ENCODE results near the gene TRAPPC3L.

The TRAPPC3L gene

GRCh38 chr6:116491610-116492330 is 53.7 kb downstream of the TRAPPC3L start:
- no peaks in the 10 kb centered on the region for H3K27me3 ChIP-seq (ENCODE audit: low read depth, low read length)
- no peaks in the 10 kb centered on the region for H3K4me1 ChIP-seq (ENCODE audit: control insufficient read depth in 1 of 2, insufficient read depth in 2 of 2, low read length in 2 of 2)
- H3K9me3 ChIP-seq (ENCODE audit: control insufficient read depth in 1 of 2, low read length in 2 of 2) = no peaks in the 10 kb centered on the region
- no peaks in the 10 kb centered on the region for H3K36me3 ChIP-seq (ENCODE audit: control insufficient read depth in 1 of 2, insufficient read depth in 2 of 2, low read length in 2 of 2)
- no peak overlapping the region for H3K4me3 ChIP-seq (ENCODE audit: low read depth in 1 of 2, low read length in 2 of 2)
- no peak overlapping the region for H3K27ac ChIP-seq (ENCODE audit: low read length)

GRCh38 chr6:116485559-116486184 is 59.8 kb downstream of the TRAPPC3L start:
- Histone ChIP-seq H3K27me3 (ENCODE audit: low read depth, low read length) (no peaks in the 10 kb centered on the region), H3K36me3 (ENCODE audit: control insufficient read depth in 1 of 2, insufficient read depth in 2 of 2, low read length in 2 of 2) (no peaks in the 10 kb centered on the region), H3K4me3 (ENCODE audit: low read depth in 1 of 2, low read length in 2 of 2) (no peak overlapping the region), H3K4me1 (ENCODE audit: control insufficient read depth in 1 of 2, insufficient read depth in 2 of 2, low read length in 2 of 2) (no peaks in the 10 kb centered on the region), H3K9me3 (ENCODE audit: control insufficient read depth in 1 of 2, low read length in 2 of 2) (no peaks in the 10 kb centered on the region), H3K27ac (ENCODE audit: low read length) (no peak overlapping the region)

- no peaks in the 10 kb centered on the region for H3K4me1 ChIP-seq (ENCODE audit: control insufficient read depth in 1 of 2, insufficient read depth in 2 of 2, low read length in 2 of 2)
- no peak overlapping the region for H3K4me3 ChIP-seq (ENCODE audit: low read depth in 1 of 2, low read length in 2 of 2)
- no peaks in the 10 kb centered on the region for H3K27me3 ChIP-seq (ENCODE audit: low read depth, low read length)
- no peaks in the 10 kb centered on the region for H3K36me3 ChIP-seq (ENCODE audit: control insufficient read depth in 1 of 2, insufficient read depth in 2 of 2, low read length in 2 of 2)
- H3K27ac ChIP-seq (ENCODE audit: low read length) = no peak overlapping the region
- H3K9me3 ChIP-seq (ENCODE audit: control insufficient read depth in 1 of 2, low read length in 2 of 2) = no peaks in the 10 kb centered on the region
Observed at GRCh38 chr6:116483616-116484015, 61.9 kb downstream of the TRAPPC3L start.

GRCh38 chr6:116482780-116483179 is 62.7 kb downstream of the TRAPPC3L start:
- Histone ChIP-seq H3K36me3 (ENCODE audit: control insufficient read depth in 1 of 2, insufficient read depth in 2 of 2, low read length in 2 of 2) (no peaks in the 10 kb centered on the region), H3K4me1 (ENCODE audit: control insufficient read depth in 1 of 2, insufficient read depth in 2 of 2, low read length in 2 of 2) (no peaks in the 10 kb centered on the region), H3K27me3 (ENCODE audit: low read depth, low read length) (no peaks in the 10 kb centered on the region), H3K27ac (ENCODE audit: low read length) (no peak overlapping the region), H3K9me3 (ENCODE audit: control insufficient read depth in 1 of 2, low read length in 2 of 2) (no peaks in the 10 kb centered on the region), H3K4me3 (ENCODE audit: low read depth in 1 of 2, low read length in 2 of 2) (no peak overlapping the region)

GRCh38 chr6:116476002-116476678 is 69.3 kb downstream of the TRAPPC3L start:
- Histone ChIP-seq H3K4me1 (ENCODE audit: control insufficient read depth in 1 of 2, insufficient read depth in 2 of 2, low read length in 2 of 2) (no peaks in the 10 kb centered on the region), H3K27ac (ENCODE audit: low read length) (no peak overlapping the region), H3K27me3 (ENCODE audit: low read depth, low read length) (no peaks in the 10 kb centered on the region), H3K4me3 (ENCODE audit: low read depth in 1 of 2, low read length in 2 of 2) (no peak overlapping the region), H3K9me3 (ENCODE audit: control insufficient read depth in 1 of 2, low read length in 2 of 2) (no peaks in the 10 kb centered on the region), H3K36me3 (ENCODE audit: control insufficient read depth in 1 of 2, insufficient read depth in 2 of 2, low read length in 2 of 2) (no peaks in the 10 kb centered on the region)

- no peak overlapping the region for H3K4me3 ChIP-seq (ENCODE audit: low read depth in 1 of 2, low read length in 2 of 2)
- H3K36me3 ChIP-seq (ENCODE audit: control insufficient read depth in 1 of 2, insufficient read depth in 2 of 2, low read length in 2 of 2) = no peaks in the 10 kb centered on the region
- H3K4me1 ChIP-seq (ENCODE audit: control insufficient read depth in 1 of 2, insufficient read depth in 2 of 2, low read length in 2 of 2) = no peaks in the 10 kb centered on the region
- no peaks in the 10 kb centered on the region for H3K9me3 ChIP-seq (ENCODE audit: control insufficient read depth in 1 of 2, low read length in 2 of 2)
- H3K27me3 ChIP-seq (ENCODE audit: low read depth, low read length) = no peaks in the 10 kb centered on the region
- no peak overlapping the region for H3K27ac ChIP-seq (ENCODE audit: low read length)
Observed at GRCh38 chr6:116475141-116475540, 70.3 kb downstream of the TRAPPC3L start.

- Histone ChIP-seq H3K27ac (ENCODE audit: low read length) (no peak overlapping the region), H3K9me3 (ENCODE audit: control insufficient read depth in 1 of 2, low read length in 2 of 2) (no peaks in the 10 kb centered on the region), H3K4me3 (ENCODE audit: low read depth in 1 of 2, low read length in 2 of 2) (no peak overlapping the region), H3K36me3 (ENCODE audit: control insufficient read depth in 1 of 2, insufficient read depth in 2 of 2, low read length in 2 of 2) (no peaks in the 10 kb centered on the region), H3K27me3 (ENCODE audit: low read depth, low read length) (no peaks in the 10 kb centered on the region), H3K4me1 (ENCODE audit: control insufficient read depth in 1 of 2, insufficient read depth in 2 of 2, low read length in 2 of 2) (no peaks in the 10 kb centered on the region)
Observed at GRCh38 chr6:116472706-116473105, 72.8 kb downstream of the TRAPPC3L start.

- Histone ChIP-seq H3K27me3 (ENCODE audit: low read depth, low read length) (no peaks in the 10 kb centered on the region), H3K9me3 (ENCODE audit: control insufficient read depth in 1 of 2, low read length in 2 of 2) (no peaks in the 10 kb centered on the region), H3K4me1 (ENCODE audit: control insufficient read depth in 1 of 2, insufficient read depth in 2 of 2, low read length in 2 of 2) (no peaks in the 10 kb centered on the region), H3K36me3 (ENCODE audit: control insufficient read depth in 1 of 2, insufficient read depth in 2 of 2, low read length in 2 of 2) (no peaks in the 10 kb centered on the region), H3K27ac (ENCODE audit: low read length) (no peak overlapping the region), H3K4me3 (ENCODE audit: low read depth in 1 of 2, low read length in 2 of 2) (no peak overlapping the region)
Observed at GRCh38 chr6:116471531-116471930, 74.0 kb downstream of the TRAPPC3L start.

- Histone ChIP-seq H3K4me1 (ENCODE audit: control insufficient read depth in 1 of 2, insufficient read depth in 2 of 2, low read length in 2 of 2) (no peaks in the 10 kb centered on the region), H3K27ac (ENCODE audit: low read length) (no peak overlapping the region), H3K36me3 (ENCODE audit: control insufficient read depth in 1 of 2, insufficient read depth in 2 of 2, low read length in 2 of 2) (no peaks in the 10 kb centered on the region)
Observed at GRCh38 chr6:116468293-116468692, 77.2 kb downstream of the TRAPPC3L start.

GRCh38 chr6:116467514-116467913 is 78.0 kb downstream of the TRAPPC3L start:
- Histone ChIP-seq H3K4me1 (ENCODE audit: control insufficient read depth in 1 of 2, insufficient read depth in 2 of 2, low read length in 2 of 2) (no peaks in the 10 kb centered on the region), H3K36me3 (ENCODE audit: control insufficient read depth in 1 of 2, insufficient read depth in 2 of 2, low read length in 2 of 2) (no peaks in the 10 kb centered on the region), H3K27ac (ENCODE audit: low read length) (no peak overlapping the region)

More at GRCh38 chr6:116468293-116468692, 77.2 kb downstream of the TRAPPC3L start:
- H3K4me3 ChIP-seq (ENCODE audit: low read depth in 1 of 2, low read length in 2 of 2) = no peak overlapping the region
- H3K9me3 ChIP-seq (ENCODE audit: control insufficient read depth in 1 of 2, low read length in 2 of 2) = no peaks in the 10 kb centered on the region
- no peaks in the 10 kb centered on the region for H3K27me3 ChIP-seq (ENCODE audit: low read depth, low read length)

GRCh38 chr6:116467096-116467495 is 78.4 kb downstream of the TRAPPC3L start:
- no peaks in the 10 kb centered on the region for H3K36me3 ChIP-seq (ENCODE audit: control insufficient read depth in 1 of 2, insufficient read depth in 2 of 2, low read length in 2 of 2)
- no peaks in the 10 kb centered on the region for H3K4me1 ChIP-seq (ENCODE audit: control insufficient read depth in 1 of 2, insufficient read depth in 2 of 2, low read length in 2 of 2)
- no peaks in the 10 kb centered on the region for H3K9me3 ChIP-seq (ENCODE audit: control insufficient read depth in 1 of 2, low read length in 2 of 2)
- H3K27ac ChIP-seq (ENCODE audit: low read length) = no peak overlapping the region
- H3K4me3 ChIP-seq (ENCODE audit: low read depth in 1 of 2, low read length in 2 of 2) = no peak overlapping the region
- no peaks in the 10 kb centered on the region for H3K27me3 ChIP-seq (ENCODE audit: low read depth, low read length)

More at GRCh38 chr6:116467514-116467913, 78.0 kb downstream of the TRAPPC3L start:
- Histone ChIP-seq H3K9me3 (ENCODE audit: control insufficient read depth in 1 of 2, low read length in 2 of 2) (no peaks in the 10 kb centered on the region), H3K4me3 (ENCODE audit: low read depth in 1 of 2, low read length in 2 of 2) (no peak overlapping the region), H3K27me3 (ENCODE audit: low read depth, low read length) (no peaks in the 10 kb centered on the region)

Data from muscle layer of duodenum (tissue), 2 donors.